ENCODE data around the gene FILIP1L. TPM values are rescaled to one million over a fixed set of nuclear protein-coding genes. Genes with fewer than 3 reads are reported as not detected.

The FILIP1L gene
- total and polyA plus RNA-seq, 2 of the 4 experiments (the other 2 are of a cell fraction) = 11.5 to 19.9 TPM

GRCh38 chr3:99927671-99928457 lies 186.4 kb downstream of the FILIP1L start:
- Histone ChIP-seq H3K9me1 (ENCODE audit: insufficient read depth, low read length) (peaks cover 7% of the 10 kb centered on the region), H2AK5ac (ENCODE audit: low read depth, low read length) (no peak overlapping the region), H4K91ac (ENCODE audit: insufficient read depth, low read depth, low read length) (no peak overlapping the region), H3K27ac (ENCODE audit: insufficient read depth, low read length) (no peak overlapping the region), H3K23ac (ENCODE audit: low read depth, low read length) (no peak overlapping the region), H2BK5ac (ENCODE audit: low read depth, low read length, poor library complexity, severe bottlenecking) (no peak overlapping the region), H3K4me1 (ENCODE audit: control insufficient read depth, insufficient read depth, low read length) (0 out of 2 replicates have a peak, but pooled peaks cover 2% of the 10 kb centered on the region), H3K14ac (replicated peaks; ENCODE audit: low read depth, low read length) (no peak overlapping the region), H2BK20ac (ENCODE audit: low read depth, low read length) (no peak overlapping the region), H3K4me3 (ENCODE audit: insufficient read depth, low read depth, low read length) (no peak overlapping the region), H4K5ac (ENCODE audit: low read depth, low read length) (no peak overlapping the region), H4K20me1 (ENCODE audit: insufficient read depth, low read length) (0 out of 2 replicates have a peak, but pooled peaks cover 3% of the 10 kb centered on the region), H3K79me1 (ENCODE audit: low read depth in 1 of 2, low read length in 2 of 2) (peaks cover 8 to 11% of the 10 kb centered on the region in 2 experiments; a peak in 3 of 4 replicates), H3K9ac (ENCODE audit: low read depth, low read length) (no peak overlapping the region), H3K4ac (ENCODE audit: low read depth, low read length) (no peak overlapping the region), H3K27me3 (ENCODE audit: control insufficient read depth, insufficient read depth, low read length) (no peaks in the 10 kb centered on the region), H3K36me3 (ENCODE audit: control insufficient read depth, insufficient read depth, low read length) (no peaks in the 10 kb centered on the region), H2AFZ (replicated peaks; ENCODE audit: low read length, poor library complexity) (no peak overlapping the region), H3K9me3 (ENCODE audit: control insufficient read depth, insufficient read depth, low read length) (no peaks in the 10 kb centered on the region), H3K18ac (ENCODE audit: low read depth, low read length) (no peak overlapping the region), H3K4me2 (ENCODE audit: low read depth, low read length) (no peak overlapping the region), H2BK120ac (ENCODE audit: low read depth, low read length) (no peak overlapping the region), H3K56ac (ENCODE audit: extremely low read depth, insufficient read depth, low read length) (no peak overlapping the region), H2AK9ac (replicated peaks; ENCODE audit: low read depth, low read length, poor library complexity) (no peak overlapping the region), H4K8ac (ENCODE audit: low read depth in 2 of 2, low read length in 2 of 2) (no peak overlapping the region), H2BK15ac (ENCODE audit: low read depth, low read length) (no peak overlapping the region)
- dilution Hi-C loops (cut with HindIII; ENCODE audit: low sequenced_read_pairs, unreplicated experiment) (no loop called here), in situ Hi-C loops (cut with MboI; ENCODE audit: low sequenced_read_pairs) (no loop called here), intact Hi-C loops (cut with micrococcal nuclease) (no loop called here)
- 69% methylated on average over 2 of the region's 7 CpGs; no CpG with 5 or more reads in 1 of the 2 experiments for WGBS, 2 experiments (ENCODE audit: extremely low coverage in 2 of 2, insufficient read length in 1 of 2)
- ChIA-PET POLR2A (ENCODE audit: unreplicated experiment) (no interaction called here), CTCF (interaction anchor here (0.9 kb wide), 1 partner anchor 20 kb away, joined by 10 read pairs; no protein-coding TSS in a partner anchor)
- TF ChIP-seq, protein P1, sequence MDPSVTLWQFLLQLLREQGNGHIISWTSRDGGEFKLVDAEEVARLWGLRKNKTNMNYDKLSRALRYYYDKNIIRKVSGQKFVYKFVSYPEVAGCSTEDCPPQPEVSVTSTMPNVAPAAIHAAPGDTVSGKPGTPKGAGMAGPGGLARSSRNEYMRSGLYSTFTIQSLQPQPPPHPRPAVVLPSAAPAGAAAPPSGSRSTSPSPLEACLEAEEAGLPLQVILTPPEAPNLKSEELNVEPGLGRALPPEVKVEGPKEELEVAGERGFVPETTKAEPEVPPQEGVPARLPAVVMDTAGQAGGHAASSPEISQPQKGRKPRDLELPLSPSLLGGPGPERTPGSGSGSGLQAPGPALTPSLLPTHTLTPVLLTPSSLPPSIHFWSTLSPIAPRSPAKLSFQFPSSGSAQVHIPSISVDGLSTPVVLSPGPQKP (IDR thresholded peaks at IDR 0.05; ENCODE audit: borderline replicate concordance, low read depth, low read length) = no peak
- no peak for TF ChIP-seq MAFK (IDR thresholded peaks at IDR 0.05; ENCODE audit: low read depth, low read length)
- no peak for TF ChIP-seq NFE2L2 (IDR thresholded peaks at IDR 0.05; ENCODE audit: low read depth, low read length)
- TF ChIP-seq BHLHE40 (IDR thresholded peaks at IDR 0.05; ENCODE audit: low read depth, low read length) = no peak
- TF ChIP-seq, protein P2, sequence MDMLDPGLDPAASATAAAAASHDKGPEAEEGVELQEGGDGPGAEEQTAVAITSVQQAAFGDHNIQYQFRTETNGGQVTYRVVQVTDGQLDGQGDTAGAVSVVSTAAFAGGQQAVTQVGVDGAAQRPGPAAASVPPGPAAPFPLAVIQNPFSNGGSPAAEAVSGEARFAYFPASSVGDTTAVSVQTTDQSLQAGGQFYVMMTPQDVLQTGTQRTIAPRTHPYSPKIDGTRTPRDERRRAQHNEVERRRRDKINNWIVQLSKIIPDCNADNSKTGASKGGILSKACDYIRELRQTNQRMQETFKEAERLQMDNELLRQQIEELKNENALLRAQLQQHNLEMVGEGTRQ (IDR thresholded peaks at IDR 0.05; ENCODE audit: low read depth, low read length) = no peak
- TF ChIP-seq CEBPB (IDR thresholded peaks at IDR 0.05; ENCODE audit: low read depth, low read length) = no peak
- no peak for TF ChIP-seq RFX5 (IDR thresholded peaks at IDR 0.05; ENCODE audit: low read depth, low read length)
- TF ChIP-seq FOS (IDR thresholded peaks at IDR 0.05; ENCODE audit: low read depth, low read length) = no peak
- no peak for TF ChIP-seq SMC3 (IDR thresholded peaks at IDR 0.05; ENCODE audit: low read depth, low read length)
- no peak for TF ChIP-seq RCOR1 (IDR thresholded peaks at IDR 0.05; ENCODE audit: insufficient replicate concordance, low read length)
- DNase-seq = no peak
- no TSS peak for BruUV-seq (replicated peaks)
- no peak for ATAC-seq (ENCODE audit: low read depth)

Data from IMR-90 (cell line).